ENCODE data around the gene ST7. TPM values are rescaled to one million over a fixed set of nuclear protein-coding genes. Genes with fewer than 3 reads are reported as not detected.

Gene ST7
- total and polyA plus RNA-seq, 2 of the 13 experiments (the other 11 are each of a cell fraction or from before 2014, with no cell fraction given), result 17.3 to 23.5 TPM

GRCh38 chr7:117127585-117128168, 174.4 kb downstream of the ST7 start:
- CTCF ChIA-PET (ENCODE audit: low intra/inter-chr PET ratio, low total read pairs), result interaction anchor here (0.6 to 2.9 kb wide), 3 partner anchors 143 to 209 kb away, joined by 3 to 24 read pairs (median 9); no protein-coding TSS in a partner anchor
- Histone ChIP-seq H3K4me1 (ENCODE audit: insufficient read depth, low read length) (peaks cover 12% of the 10 kb centered on the region), H4K20me1 (ENCODE audit: insufficient read depth, low read length) (peaks cover 7% of the 10 kb centered on the region; the same call in 1 of the 2 replicates), H3K79me2 (ENCODE audit: insufficient read depth, low read length) (no peaks in the 10 kb centered on the region), H3K4me3 (replicated peaks in 1 of 3; ENCODE audit: insufficient read depth in 1 of 3, low read depth in 2 of 3, low read length in 3 of 3) (no peak overlapping the region), H3K36me3 (replicated peaks in 1 of 2; ENCODE audit: control insufficient read depth in 1 of 2, insufficient read depth in 2 of 2, low read length in 2 of 2) (peaks cover 3 to 10% of the 10 kb centered on the region in 2 experiments; a peak in 2 of 5 replicates), H3K9ac (ENCODE audit: insufficient read depth, low read depth, low read length) (no peak overlapping the region), H3K27ac (ENCODE audit: extremely low read length, insufficient read depth, low read length) (no peak overlapping the region), H3K27me3 (ENCODE audit: control insufficient read depth in 1 of 2, insufficient read depth in 2 of 2, low read length in 2 of 2) (no peaks in the 10 kb centered on the region), H3K9me3 (ENCODE audit: low read length) (no peaks in the 10 kb centered on the region), H2AFZ (ENCODE audit: low read length) (no peak overlapping the region), H3K4me2 (ENCODE audit: low read depth, low read length) (no peak overlapping the region)
- DNase-seq (ENCODE audit: low spot score) (peak; percentile 55), FAIRE-seq (peak; percentile 30), ATAC-seq (peak; percentile 60; the same call in 2 of the 3 replicates)
- TF ChIP-seq ZNF674 (CRISPR knock-in tag; IDR thresholded peaks at IDR 0.05; ENCODE audit: low read depth) (no peak), STAG1 (CRISPR knock-in tag; IDR thresholded peaks at IDR 0.05) (peak; percentile 67), CEBPB (IDR thresholded peaks at IDR 0.05; ENCODE audit: borderline replicate concordance, low read depth, low read length) (peak; percentile 88), ARID3A (IDR thresholded peaks at IDR 0.05; ENCODE audit: low read depth, low read length) (peak; percentile 71; the same call in 1 of the 2 replicates), SALL2 (CRISPR knock-in tag; IDR thresholded peaks at IDR 0.05) (no peak), CEBPG (CRISPR knock-in tag; IDR thresholded peaks at IDR 0.05) (peak; percentile 70), SMC3 (IDR thresholded peaks at IDR 0.05; ENCODE audit: low read length) (peak; percentile 70)
- TF ChIP-seq, protein P1, sequence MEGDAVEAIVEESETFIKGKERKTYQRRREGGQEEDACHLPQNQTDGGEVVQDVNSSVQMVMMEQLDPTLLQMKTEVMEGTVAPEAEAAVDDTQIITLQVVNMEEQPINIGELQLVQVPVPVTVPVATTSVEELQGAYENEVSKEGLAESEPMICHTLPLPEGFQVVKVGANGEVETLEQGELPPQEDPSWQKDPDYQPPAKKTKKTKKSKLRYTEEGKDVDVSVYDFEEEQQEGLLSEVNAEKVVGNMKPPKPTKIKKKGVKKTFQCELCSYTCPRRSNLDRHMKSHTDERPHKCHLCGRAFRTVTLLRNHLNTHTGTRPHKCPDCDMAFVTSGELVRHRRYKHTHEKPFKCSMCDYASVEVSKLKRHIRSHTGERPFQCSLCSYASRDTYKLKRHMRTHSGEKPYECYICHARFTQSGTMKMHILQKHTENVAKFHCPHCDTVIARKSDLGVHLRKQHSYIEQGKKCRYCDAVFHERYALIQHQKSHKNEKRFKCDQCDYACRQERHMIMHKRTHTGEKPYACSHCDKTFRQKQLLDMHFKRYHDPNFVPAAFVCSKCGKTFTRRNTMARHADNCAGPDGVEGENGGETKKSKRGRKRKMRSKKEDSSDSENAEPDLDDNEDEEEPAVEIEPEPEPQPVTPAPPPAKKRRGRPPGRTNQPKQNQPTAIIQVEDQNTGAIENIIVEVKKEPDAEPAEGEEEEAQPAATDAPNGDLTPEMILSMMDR (CRISPR knock-in tag; IDR thresholded peaks at IDR 0.05), result peak; percentile 68
- TF ChIP-seq, protein P2, sequence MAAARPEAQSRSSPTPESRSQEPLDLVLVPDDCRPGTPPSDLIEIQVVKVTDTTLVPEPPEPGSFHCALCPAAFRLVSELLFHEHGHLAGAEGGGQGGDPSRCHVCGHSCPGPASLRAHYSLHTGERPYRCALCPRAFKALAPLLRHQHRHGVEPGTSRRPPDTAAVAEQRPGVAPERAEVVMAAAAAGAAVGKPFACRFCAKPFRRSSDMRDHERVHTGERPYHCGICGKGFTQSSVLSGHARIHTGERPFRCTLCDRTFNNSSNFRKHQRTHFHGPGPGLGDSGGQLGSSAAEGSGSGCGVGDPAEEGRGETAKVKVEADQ (CRISPR knock-in tag; IDR thresholded peaks at IDR 0.05; ENCODE audit: borderline replicate concordance), result no peak
- intact Hi-C loops (cut with micrococcal nuclease; ENCODE audit: unreplicated experiment), result loop anchor here (1.0 kb wide), 1 partner anchor 197 kb away; no protein-coding TSS in a partner anchor
- BruUV-seq (replicated peaks), result no TSS peak
- in situ Hi-C loops (cut with HindIII; ENCODE audit: extremely low pct_ligation_motif_present, low pct_unique_long_range_greater_than_20kb), result no loop called here
- POLR2A ChIA-PET, result no interaction called here
- 5% methylated on average over 2 of the region's 2 CpGs for WGBS (ENCODE audit: low lambda C conversion rate)
